Measurements from ENCODE around the gene TJP3. TPM values are rescaled to one million over a fixed set of nuclear protein-coding genes. Genes with fewer than 3 reads are reported as not detected.

TJP3 gene
- total RNA-seq, 3 donors from 2014 or later (not counting 1 experiment from before 2014, with no cell fraction given): 1.1 to 2.9 (median 1.3) TPM

DNA sequence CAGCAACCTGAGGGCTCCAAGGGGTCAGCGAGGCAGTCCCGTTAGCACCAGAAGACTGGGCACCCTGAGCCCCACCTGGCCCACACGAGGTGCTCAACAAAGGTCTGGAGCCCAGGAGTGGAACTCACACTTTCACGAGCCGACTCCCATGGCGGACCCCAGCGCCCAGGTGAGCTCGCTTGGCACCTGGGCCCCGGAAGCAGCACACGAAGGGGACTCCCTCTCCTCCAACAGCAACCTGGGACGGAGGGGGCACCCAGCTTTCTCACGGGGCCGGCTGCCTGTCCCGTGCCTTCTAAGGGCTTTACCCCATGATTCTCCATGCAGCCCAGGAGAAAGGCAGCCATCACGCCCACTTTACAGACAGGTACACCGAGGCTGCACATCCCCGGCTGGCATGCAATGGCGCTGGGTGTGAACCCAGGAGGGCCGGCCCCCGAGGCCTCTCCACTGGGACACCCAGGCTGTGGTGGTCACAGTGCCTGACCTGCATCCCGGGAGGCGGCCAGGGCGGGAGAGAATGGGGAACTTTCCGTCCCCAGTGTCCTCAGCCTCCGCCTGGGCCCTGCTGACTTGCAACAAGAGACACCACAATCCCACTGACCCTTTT, 13.0 kb upstream of the TJP3 start:
- DNase-seq (no peak), ATAC-seq (no peak)
- H3K4me3 Mint-ChIP-seq: no peak overlapping the region
- H3K27me3 Mint-ChIP-seq (ENCODE audit: low read depth in 2 of 2): no peaks in the 10 kb centered on the region
- TF ChIP-seq, protein P1, sequence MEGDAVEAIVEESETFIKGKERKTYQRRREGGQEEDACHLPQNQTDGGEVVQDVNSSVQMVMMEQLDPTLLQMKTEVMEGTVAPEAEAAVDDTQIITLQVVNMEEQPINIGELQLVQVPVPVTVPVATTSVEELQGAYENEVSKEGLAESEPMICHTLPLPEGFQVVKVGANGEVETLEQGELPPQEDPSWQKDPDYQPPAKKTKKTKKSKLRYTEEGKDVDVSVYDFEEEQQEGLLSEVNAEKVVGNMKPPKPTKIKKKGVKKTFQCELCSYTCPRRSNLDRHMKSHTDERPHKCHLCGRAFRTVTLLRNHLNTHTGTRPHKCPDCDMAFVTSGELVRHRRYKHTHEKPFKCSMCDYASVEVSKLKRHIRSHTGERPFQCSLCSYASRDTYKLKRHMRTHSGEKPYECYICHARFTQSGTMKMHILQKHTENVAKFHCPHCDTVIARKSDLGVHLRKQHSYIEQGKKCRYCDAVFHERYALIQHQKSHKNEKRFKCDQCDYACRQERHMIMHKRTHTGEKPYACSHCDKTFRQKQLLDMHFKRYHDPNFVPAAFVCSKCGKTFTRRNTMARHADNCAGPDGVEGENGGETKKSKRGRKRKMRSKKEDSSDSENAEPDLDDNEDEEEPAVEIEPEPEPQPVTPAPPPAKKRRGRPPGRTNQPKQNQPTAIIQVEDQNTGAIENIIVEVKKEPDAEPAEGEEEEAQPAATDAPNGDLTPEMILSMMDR (IDR thresholded peaks at IDR 0.05): no peak
- Histone ChIP-seq H3K4me1 (ENCODE audit: control insufficient read depth, insufficient read depth, low read length) (peaks cover 25% of the 10 kb centered on the region), H3K9me3 (ENCODE audit: control insufficient read depth, insufficient read depth, low read length) (no peaks in the 10 kb centered on the region), H3K27ac (ENCODE audit: low read length) (no peak overlapping the region), H3K36me3 (ENCODE audit: control insufficient read depth, insufficient read depth, low read length) (no peaks in the 10 kb centered on the region), H3K4me3 (ENCODE audit: low read length) (no peak overlapping the region), H3K27me3 (ENCODE audit: control insufficient read depth, insufficient read depth, low read length) (no peaks in the 10 kb centered on the region)
- H3K27ac Mint-ChIP-seq: no peak overlapping the region
- no peaks in the 10 kb centered on the region for H3K9me3 Mint-ChIP-seq
- peaks cover 21 to 75% of the 10 kb centered on the region in 2 donors for H3K4me1 Mint-ChIP-seq
- no peaks in the 10 kb centered on the region for H3K36me3 Mint-ChIP-seq
- intact Hi-C loops (cut with micrococcal nuclease): no loop called here
- 94% methylated on average over 25 of the region's 25 CpGs for WGBS (ENCODE audit: insufficient coverage)

DNA sequence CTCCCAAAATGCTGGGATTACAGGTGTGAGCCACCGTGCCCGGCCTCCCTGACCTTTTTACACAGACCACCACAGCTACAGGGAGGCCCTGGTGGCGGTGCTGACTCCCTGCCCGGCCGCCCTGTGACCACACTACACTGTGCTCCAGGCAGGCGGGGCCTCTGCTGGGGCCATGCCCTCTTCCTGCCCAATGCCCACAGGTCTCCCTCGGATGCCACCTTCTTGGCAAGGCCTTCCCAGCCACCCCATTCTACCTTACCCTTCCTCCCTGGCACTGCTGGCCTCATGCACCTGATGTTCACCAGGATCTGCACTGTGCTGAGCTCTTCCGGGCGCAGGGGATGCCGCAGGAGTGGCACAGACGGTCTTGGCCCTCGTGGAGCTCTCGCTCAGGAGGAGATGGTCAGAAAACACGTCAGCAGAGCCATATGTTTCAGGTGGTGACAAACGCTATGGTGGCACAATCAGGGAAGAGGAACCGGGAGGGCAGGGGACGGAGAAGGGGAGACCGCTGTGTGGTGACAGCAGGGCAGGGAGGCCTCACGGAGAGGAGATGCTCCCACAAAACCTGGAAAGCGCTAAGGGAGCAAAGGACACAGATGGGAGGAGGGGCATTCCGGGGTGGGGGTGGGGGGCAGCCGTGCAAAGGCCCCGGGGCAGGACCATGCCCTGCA, 12.1 kb upstream of the TJP3 start:
- Histone ChIP-seq H3K27me3 (ENCODE audit: control insufficient read depth, insufficient read depth, low read length) (no peaks in the 10 kb centered on the region), H3K27ac (ENCODE audit: low read length) (no peak overlapping the region), H3K4me1 (ENCODE audit: control insufficient read depth, insufficient read depth, low read length) (peaks cover 28% of the 10 kb centered on the region), H3K9me3 (ENCODE audit: control insufficient read depth, insufficient read depth, low read length) (no peaks in the 10 kb centered on the region), H3K36me3 (ENCODE audit: control insufficient read depth, insufficient read depth, low read length) (no peaks in the 10 kb centered on the region), H3K4me3 (ENCODE audit: low read length) (no peak overlapping the region)
- no peak for ATAC-seq
- 86% methylated on average over 23 of the region's 23 CpGs for WGBS (ENCODE audit: insufficient coverage)
- TF ChIP-seq, protein P1 (IDR thresholded peaks at IDR 0.05): no peak
- intact Hi-C loops (cut with micrococcal nuclease): no loop called here
- H3K27me3 Mint-ChIP-seq (ENCODE audit: low read depth in 2 of 2): no peaks in the 10 kb centered on the region
- no peak for DNase-seq
- no peak overlapping the region for H3K4me3 Mint-ChIP-seq
- H3K9me3 Mint-ChIP-seq: no peaks in the 10 kb centered on the region
- peak overlapping the region in 1 of 2 donors; percentile 71 for H3K27ac Mint-ChIP-seq
- H3K36me3 Mint-ChIP-seq: no peaks in the 10 kb centered on the region
- peaks cover 17 to 72% of the 10 kb centered on the region in 2 donors for H3K4me1 Mint-ChIP-seq

DNA sequence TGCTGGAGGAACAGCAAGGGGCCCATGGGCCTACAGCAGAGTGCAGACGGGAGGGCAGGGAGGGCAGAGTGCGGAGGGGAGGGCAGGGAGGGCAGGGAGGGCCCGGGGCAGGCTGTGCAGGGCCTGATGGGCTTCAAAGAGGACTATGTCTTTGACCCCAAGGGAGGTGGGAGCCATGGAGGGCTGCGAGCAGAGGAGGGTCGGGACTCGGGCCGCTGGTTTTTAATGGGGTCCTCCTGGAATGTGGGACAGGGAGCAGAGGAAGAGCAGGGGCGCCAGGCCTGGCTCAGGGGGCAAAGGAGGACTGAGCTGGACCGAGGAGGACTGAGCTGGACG, 11.6 kb upstream of the TJP3 start:
- Mint-ChIP-seq H3K9me3 (no peaks in the 10 kb centered on the region), H3K36me3 (no peaks in the 10 kb centered on the region), H3K27ac (peak overlapping the region in 1 of 2 donors; percentile 71), H3K27me3 (ENCODE audit: low read depth in 2 of 2) (no peaks in the 10 kb centered on the region), H3K4me3 (peak overlapping the region; percentile 52), H3K4me1 (peaks cover 17 to 67% of the 10 kb centered on the region in 2 donors)
- H3K4me1 ChIP-seq (ENCODE audit: control insufficient read depth, insufficient read depth, low read length): peaks cover 28% of the 10 kb centered on the region
- ATAC-seq (no peak), DNase-seq (no peak)
- no peaks in the 10 kb centered on the region for H3K9me3 ChIP-seq (ENCODE audit: control insufficient read depth, insufficient read depth, low read length)
- intact Hi-C loops (cut with micrococcal nuclease): no loop called here
- H3K36me3 ChIP-seq (ENCODE audit: control insufficient read depth, insufficient read depth, low read length): no peaks in the 10 kb centered on the region
- no peak overlapping the region for H3K27ac ChIP-seq (ENCODE audit: low read length)
- H3K4me3 ChIP-seq (ENCODE audit: low read length): no peak overlapping the region
- TF ChIP-seq, protein P1 (IDR thresholded peaks at IDR 0.05): no peak
- 95% methylated on average over 10 of the region's 10 CpGs for WGBS (ENCODE audit: insufficient coverage)
- H3K27me3 ChIP-seq (ENCODE audit: control insufficient read depth, insufficient read depth, low read length): no peaks in the 10 kb centered on the region
